ENCODE results near the gene NUP93. TPM values are rescaled to one million over a fixed set of nuclear protein-coding genes. Genes with fewer than 3 reads are reported as not detected.

NUP93 gene
- total and polyA plus RNA-seq, 9 of the 15 experiments (the other 6 are each of a cell fraction or from before 2014, with no cell fraction given) = 92.0 to 162 (median 121) TPM

DNA sequence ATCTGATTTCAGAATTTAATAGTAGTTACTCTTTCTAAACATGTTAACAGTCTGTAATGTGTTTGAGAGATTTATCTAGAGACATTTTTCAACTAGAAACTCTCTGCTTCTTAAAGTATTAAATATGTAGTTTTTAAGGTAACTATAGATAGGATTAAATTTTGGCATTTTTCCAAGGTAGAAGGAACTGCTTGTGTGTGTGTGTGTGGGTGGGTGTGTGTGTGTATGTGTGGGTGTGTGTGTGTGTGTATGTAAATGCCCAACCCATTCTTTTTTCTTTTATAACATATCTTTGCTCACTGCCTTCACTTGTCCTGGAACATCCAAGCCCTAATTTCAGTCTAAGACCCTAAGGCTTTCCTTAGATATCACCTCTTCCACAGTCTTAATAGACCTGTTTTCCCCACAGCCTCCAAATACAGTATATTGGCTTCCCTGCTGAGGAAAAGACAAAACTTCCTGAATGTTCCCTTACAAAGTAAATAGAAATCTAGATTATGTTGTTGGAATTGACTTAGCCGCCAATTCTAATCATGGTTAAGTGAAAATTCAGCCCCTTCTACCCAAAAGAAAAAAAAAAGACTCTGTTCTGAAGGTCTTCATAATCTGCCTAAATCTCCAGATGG, 33.5 kb downstream of the NUP93 start (continued):
- TF ChIP-seq, protein P1, sequence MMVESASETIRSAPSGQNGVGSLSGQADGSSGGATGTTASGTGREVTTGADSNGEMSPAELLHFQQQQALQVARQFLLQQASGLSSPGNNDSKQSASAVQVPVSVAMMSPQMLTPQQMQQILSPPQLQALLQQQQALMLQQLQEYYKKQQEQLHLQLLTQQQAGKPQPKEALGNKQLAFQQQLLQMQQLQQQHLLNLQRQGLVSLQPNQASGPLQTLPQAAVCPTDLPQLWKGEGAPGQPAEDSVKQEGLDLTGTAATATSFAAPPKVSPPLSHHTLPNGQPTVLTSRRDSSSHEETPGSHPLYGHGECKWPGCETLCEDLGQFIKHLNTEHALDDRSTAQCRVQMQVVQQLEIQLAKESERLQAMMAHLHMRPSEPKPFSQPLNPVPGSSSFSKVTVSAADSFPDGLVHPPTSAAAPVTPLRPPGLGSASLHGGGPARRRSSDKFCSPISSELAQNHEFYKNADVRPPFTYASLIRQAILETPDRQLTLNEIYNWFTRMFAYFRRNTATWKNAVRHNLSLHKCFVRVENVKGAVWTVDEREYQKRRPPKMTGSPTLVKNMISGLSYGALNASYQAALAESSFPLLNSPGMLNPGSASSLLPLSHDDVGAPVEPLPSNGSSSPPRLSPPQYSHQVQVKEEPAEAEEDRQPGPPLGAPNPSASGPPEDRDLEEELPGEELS (CRISPR knock-in tag; IDR thresholded peaks at IDR 0.05; ENCODE audit: borderline replicate concordance) = no peak
- peak; percentile 35; the same call in 1 of the 2 replicates for TF ChIP-seq NFIX (CRISPR knock-in tag; IDR thresholded peaks at IDR 0.05; ENCODE audit: low read depth)
- no peak for TF ChIP-seq ZNF436 (CRISPR knock-in tag; IDR thresholded peaks at IDR 0.05)
- TF ChIP-seq PRPF4 (IDR thresholded peaks at IDR 0.05; ENCODE audit: insufficient read depth, low read depth, low read length, poor library complexity, severe bottlenecking) = no peak
- TF ChIP-seq, protein P2, sequence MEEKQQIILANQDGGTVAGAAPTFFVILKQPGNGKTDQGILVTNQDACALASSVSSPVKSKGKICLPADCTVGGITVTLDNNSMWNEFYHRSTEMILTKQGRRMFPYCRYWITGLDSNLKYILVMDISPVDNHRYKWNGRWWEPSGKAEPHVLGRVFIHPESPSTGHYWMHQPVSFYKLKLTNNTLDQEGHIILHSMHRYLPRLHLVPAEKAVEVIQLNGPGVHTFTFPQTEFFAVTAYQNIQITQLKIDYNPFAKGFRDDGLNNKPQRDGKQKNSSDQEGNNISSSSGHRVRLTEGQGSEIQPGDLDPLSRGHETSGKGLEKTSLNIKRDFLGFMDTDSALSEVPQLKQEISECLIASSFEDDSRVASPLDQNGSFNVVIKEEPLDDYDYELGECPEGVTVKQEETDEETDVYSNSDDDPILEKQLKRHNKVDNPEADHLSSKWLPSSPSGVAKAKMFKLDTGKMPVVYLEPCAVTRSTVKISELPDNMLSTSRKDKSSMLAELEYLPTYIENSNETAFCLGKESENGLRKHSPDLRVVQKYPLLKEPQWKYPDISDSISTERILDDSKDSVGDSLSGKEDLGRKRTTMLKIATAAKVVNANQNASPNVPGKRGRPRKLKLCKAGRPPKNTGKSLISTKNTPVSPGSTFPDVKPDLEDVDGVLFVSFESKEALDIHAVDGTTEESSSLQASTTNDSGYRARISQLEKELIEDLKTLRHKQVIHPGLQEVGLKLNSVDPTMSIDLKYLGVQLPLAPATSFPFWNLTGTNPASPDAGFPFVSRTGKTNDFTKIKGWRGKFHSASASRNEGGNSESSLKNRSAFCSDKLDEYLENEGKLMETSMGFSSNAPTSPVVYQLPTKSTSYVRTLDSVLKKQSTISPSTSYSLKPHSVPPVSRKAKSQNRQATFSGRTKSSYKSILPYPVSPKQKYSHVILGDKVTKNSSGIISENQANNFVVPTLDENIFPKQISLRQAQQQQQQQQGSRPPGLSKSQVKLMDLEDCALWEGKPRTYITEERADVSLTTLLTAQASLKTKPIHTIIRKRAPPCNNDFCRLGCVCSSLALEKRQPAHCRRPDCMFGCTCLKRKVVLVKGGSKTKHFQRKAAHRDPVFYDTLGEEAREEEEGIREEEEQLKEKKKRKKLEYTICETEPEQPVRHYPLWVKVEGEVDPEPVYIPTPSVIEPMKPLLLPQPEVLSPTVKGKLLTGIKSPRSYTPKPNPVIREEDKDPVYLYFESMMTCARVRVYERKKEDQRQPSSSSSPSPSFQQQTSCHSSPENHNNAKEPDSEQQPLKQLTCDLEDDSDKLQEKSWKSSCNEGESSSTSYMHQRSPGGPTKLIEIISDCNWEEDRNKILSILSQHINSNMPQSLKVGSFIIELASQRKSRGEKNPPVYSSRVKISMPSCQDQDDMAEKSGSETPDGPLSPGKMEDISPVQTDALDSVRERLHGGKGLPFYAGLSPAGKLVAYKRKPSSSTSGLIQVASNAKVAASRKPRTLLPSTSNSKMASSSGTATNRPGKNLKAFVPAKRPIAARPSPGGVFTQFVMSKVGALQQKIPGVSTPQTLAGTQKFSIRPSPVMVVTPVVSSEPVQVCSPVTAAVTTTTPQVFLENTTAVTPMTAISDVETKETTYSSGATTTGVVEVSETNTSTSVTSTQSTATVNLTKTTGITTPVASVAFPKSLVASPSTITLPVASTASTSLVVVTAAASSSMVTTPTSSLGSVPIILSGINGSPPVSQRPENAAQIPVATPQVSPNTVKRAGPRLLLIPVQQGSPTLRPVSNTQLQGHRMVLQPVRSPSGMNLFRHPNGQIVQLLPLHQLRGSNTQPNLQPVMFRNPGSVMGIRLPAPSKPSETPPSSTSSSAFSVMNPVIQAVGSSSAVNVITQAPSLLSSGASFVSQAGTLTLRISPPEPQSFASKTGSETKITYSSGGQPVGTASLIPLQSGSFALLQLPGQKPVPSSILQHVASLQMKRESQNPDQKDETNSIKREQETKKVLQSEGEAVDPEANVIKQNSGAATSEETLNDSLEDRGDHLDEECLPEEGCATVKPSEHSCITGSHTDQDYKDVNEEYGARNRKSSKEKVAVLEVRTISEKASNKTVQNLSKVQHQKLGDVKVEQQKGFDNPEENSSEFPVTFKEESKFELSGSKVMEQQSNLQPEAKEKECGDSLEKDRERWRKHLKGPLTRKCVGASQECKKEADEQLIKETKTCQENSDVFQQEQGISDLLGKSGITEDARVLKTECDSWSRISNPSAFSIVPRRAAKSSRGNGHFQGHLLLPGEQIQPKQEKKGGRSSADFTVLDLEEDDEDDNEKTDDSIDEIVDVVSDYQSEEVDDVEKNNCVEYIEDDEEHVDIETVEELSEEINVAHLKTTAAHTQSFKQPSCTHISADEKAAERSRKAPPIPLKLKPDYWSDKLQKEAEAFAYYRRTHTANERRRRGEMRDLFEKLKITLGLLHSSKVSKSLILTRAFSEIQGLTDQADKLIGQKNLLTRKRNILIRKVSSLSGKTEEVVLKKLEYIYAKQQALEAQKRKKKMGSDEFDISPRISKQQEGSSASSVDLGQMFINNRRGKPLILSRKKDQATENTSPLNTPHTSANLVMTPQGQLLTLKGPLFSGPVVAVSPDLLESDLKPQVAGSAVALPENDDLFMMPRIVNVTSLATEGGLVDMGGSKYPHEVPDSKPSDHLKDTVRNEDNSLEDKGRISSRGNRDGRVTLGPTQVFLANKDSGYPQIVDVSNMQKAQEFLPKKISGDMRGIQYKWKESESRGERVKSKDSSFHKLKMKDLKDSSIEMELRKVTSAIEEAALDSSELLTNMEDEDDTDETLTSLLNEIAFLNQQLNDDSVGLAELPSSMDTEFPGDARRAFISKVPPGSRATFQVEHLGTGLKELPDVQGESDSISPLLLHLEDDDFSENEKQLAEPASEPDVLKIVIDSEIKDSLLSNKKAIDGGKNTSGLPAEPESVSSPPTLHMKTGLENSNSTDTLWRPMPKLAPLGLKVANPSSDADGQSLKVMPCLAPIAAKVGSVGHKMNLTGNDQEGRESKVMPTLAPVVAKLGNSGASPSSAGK (IDR thresholded peaks at IDR 0.05) = no peak
- no peak for TF ChIP-seq HDGF (IDR thresholded peaks at IDR 0.05)
- 0 out of 2 replicates have a peak, but pooled peaks have one; percentile 20 for TF ChIP-seq POLR2H (tag; IDR thresholded peaks at IDR 0.05; ENCODE audit: low read depth)
- no peak for TF ChIP-seq DPF2 (IDR thresholded peaks at IDR 0.05)
- TF ChIP-seq SETDB1 (IDR thresholded peaks at IDR 0.05; ENCODE audit: low read length) = no peak
- no peak for TF ChIP-seq FOXP1 (CRISPR knock-in tag; IDR thresholded peaks at IDR 0.05)
- no peak for TF ChIP-seq MECOM (CRISPR knock-in tag; IDR thresholded peaks at IDR 0.05)
- TF ChIP-seq EGR1 (conservative IDR thresholded peaks at IDR 0.05) = peak; percentile 96
- TF ChIP-seq U2AF1 (optimal IDR thresholded peaks at IDR 0.05; ENCODE audit: low read depth, low read length) = no peak
- TF ChIP-seq ZSCAN32 (CRISPR knock-in tag; IDR thresholded peaks at IDR 0.05) = no peak
- no peak for TF ChIP-seq RBM39 (optimal IDR thresholded peaks at IDR 0.05; ENCODE audit: low read depth, low read length)
- no peak for TF ChIP-seq PML (IDR thresholded peaks at IDR 0.05; ENCODE audit: low read length)
- peak; percentile 96 for TF ChIP-seq NFIC (IDR thresholded peaks at IDR 0.05)

All from K562 (cell line).